ENCODE results near the gene ABLIM2.

DNA sequence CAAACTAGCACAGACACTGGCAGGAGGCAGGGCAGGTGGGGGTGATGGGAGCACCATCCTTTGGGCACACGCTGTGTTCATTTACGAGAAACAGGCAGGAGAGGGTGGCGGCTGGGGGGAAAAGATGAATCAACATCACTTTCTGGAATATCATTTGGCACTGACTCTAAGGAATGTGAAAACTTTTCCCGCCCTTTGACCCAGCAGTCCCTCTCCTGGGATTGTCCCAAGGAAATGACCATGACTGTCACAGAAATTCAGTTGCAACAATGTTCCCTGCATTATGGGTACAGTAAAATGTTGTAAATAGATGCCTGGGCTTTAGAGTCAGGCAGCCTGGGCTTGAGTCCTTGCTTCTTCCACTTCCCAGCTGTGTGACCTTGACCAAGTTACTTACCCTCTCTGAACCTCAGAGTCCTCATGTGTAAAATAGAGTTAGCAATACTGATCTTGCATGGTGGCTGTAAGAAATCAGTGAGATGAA lies 58.6 kb downstream of the ABLIM2 start:
- TF ChIP-seq POLR2AphosphoS5 (IDR thresholded peaks at IDR 0.05; ENCODE audit: low read depth, low read length) (no peak), YY1 (IDR thresholded peaks at IDR 0.05; ENCODE audit: extremely low read depth, insufficient replicate concordance, low read depth, low read length) (no peak), FOSL1 (IDR thresholded peaks at IDR 0.05; ENCODE audit: low read depth) (no peak), POLR2A (IDR thresholded peaks at IDR 0.05; ENCODE audit: borderline replicate concordance, extremely low read depth, insufficient read depth, insufficient read length) (no peak), ELF1 (IDR thresholded peaks at IDR 0.05; ENCODE audit: borderline replicate concordance, low read depth) (no peak)
- TF ChIP-seq, protein P1, sequence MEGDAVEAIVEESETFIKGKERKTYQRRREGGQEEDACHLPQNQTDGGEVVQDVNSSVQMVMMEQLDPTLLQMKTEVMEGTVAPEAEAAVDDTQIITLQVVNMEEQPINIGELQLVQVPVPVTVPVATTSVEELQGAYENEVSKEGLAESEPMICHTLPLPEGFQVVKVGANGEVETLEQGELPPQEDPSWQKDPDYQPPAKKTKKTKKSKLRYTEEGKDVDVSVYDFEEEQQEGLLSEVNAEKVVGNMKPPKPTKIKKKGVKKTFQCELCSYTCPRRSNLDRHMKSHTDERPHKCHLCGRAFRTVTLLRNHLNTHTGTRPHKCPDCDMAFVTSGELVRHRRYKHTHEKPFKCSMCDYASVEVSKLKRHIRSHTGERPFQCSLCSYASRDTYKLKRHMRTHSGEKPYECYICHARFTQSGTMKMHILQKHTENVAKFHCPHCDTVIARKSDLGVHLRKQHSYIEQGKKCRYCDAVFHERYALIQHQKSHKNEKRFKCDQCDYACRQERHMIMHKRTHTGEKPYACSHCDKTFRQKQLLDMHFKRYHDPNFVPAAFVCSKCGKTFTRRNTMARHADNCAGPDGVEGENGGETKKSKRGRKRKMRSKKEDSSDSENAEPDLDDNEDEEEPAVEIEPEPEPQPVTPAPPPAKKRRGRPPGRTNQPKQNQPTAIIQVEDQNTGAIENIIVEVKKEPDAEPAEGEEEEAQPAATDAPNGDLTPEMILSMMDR (IDR thresholded peaks at IDR 0.05 in 2 of 3, conservative IDR thresholded peaks at IDR 0.05 in 1 of 3; ENCODE audit: borderline replicate concordance in 1 of 3, insufficient read depth in 1 of 3, low read depth in 2 of 3, low read length in 2 of 3) = no peak
